ENCODE results near the gene HHEX. TPM values are rescaled to one million over a fixed set of nuclear protein-coding genes. Genes with fewer than 3 reads are reported as not detected.
A peak's percentile ranks its signal among the peaks of the same experiment; 100 is the strongest.
"Not testable (repeated sequence)": the region's sequence is repeated elsewhere in the genome, so short reads cannot be mapped to it uniquely, and the experiment has no call there.

HHEX gene
- 91.5 and 97.7 TPM in 2 replicates for total RNA-seq (2022)
- percentile 98 among the genes with signal in this experiment for Bru-seq, nascent RNA
- BruChase-seq, experiment 1, labeled RNA remaining after a 6-hour chase: percentile 85 among the genes with signal in this experiment
- percentile 97 among the genes with signal in this experiment for BruChase-seq, experiment 2, labeled RNA remaining after a 2-hour chase
- long read RNA-seq, transcript HHEX-203 (3 exons, 808 nt): minor isoform, 7 of 124 reads
- long read RNA-seq, transcript HHEX-201 (4 exons, 1,727 nt): major isoform, 107 of 124 reads
- long read RNA-seq, partial matches to known transcripts: 3 of 124 reads
- long read RNA-seq, other reads (novel, unspliced or antisense): 7 of 124 reads

DNA sequence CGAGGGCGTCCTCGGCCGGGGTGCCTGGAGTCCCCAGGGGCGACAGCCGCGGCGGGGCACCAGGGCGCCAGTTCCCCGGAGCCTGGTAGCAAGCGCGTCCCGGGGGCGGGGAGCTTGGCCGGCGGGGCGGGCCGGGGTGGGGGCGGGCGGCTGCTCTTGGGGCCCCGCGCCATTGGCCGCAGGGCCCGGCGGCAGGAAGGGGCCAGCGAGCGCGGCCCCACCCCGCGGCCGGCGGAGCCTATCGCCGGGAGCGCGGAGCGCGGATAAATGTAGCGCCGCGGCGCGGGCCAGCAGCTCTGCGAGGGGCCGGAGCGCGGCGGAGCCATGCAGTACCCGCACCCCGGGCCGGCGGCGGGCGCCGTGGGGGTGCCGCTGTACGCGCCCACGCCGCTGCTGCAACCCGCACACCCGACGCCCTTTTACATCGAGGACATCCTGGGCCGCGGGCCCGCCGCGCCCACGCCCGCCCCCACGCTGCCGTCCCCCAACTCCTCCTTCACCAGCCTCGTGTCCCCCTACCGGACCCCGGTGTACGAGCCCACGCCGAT, at the start of gene HHEX:
Gene HHEX, plus strand, starts transcription at position 293 of the 548 bp plus-strand sequence. Its CDS starts 32 bp downstream, at position 325.
- H3K9me3 Mint-ChIP-seq (ENCODE audit: low read depth, unreplicated experiment): no peaks in the 10 kb centered on the region
- BruUV-seq (replicated peaks): no TSS peak
- peak within 1 kb of the TSS; percentile 98 for H3K4me3 Mint-ChIP-seq (ENCODE audit: low read depth, unreplicated experiment)
- CTCF ChIA-PET: interaction anchor here (0.6 to 0.7 kb wide), 2 partner anchors 38 to 446 kb away, joined by 3 to 4 read pairs; no protein-coding TSS in a partner anchor
- no peak for TF ChIP-seq CTCF (IDR thresholded peaks at IDR 0.05; ENCODE audit: unreplicated experiment)
- peak within 1 kb of the TSS; percentile 96 for H3K27ac Mint-ChIP-seq (ENCODE audit: unreplicated experiment)
- peaks cover 7% of the 10 kb centered on the region for H3K4me1 Mint-ChIP-seq (ENCODE audit: low read depth, unreplicated experiment)
- intact Hi-C loops (cut with micrococcal nuclease; ENCODE audit: unreplicated experiment): loop anchor here (5.0 kb wide), 1 partner anchor 92 kb away; no protein-coding TSS in a partner anchor
- no peaks in the 10 kb centered on the region for H3K27me3 Mint-ChIP-seq (ENCODE audit: unreplicated experiment)
- peak; percentile 76 for DNase-seq
- peaks cover 61% of the 10 kb centered on the region for H3K36me3 Mint-ChIP-seq (ENCODE audit: insufficient read depth, unreplicated experiment)

DNA sequence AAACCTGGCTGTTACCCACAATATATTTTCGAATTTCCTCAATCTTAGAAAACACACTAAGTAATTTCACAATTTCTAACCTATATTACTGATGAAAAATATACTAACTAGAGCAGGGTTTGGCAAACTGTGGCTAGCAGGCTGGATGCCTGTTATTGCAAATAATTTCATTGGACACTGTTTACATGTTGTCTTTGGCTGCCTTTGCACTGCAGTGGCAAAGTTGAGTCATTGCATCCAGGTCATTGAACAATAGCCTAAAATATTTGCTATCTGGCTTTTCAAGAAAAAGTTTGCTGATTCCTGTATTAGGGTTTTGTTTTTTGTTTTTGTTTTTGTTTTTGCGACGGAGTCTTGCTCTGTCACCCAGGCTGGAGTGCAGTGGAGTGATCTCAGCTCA, 49.6 kb upstream of the HHEX start:
- TF ChIP-seq CTCF (IDR thresholded peaks at IDR 0.05; ENCODE audit: unreplicated experiment): no peak
- Mint-ChIP-seq H3K4me3 (ENCODE audit: low read depth, unreplicated experiment) (no peak overlapping the region), H3K36me3 (ENCODE audit: insufficient read depth, unreplicated experiment) (peaks cover 4% of the 10 kb centered on the region), H3K27me3 (ENCODE audit: unreplicated experiment) (no peaks in the 10 kb centered on the region), H3K9me3 (ENCODE audit: low read depth, unreplicated experiment) (no peaks in the 10 kb centered on the region), H3K27ac (ENCODE audit: unreplicated experiment) (no peak overlapping the region), H3K4me1 (ENCODE audit: low read depth, unreplicated experiment) (peaks cover 10% of the 10 kb centered on the region)
- no TSS peak for BruUV-seq (replicated peaks)
- intact Hi-C loops (cut with micrococcal nuclease; ENCODE audit: unreplicated experiment): no loop called here
- CTCF ChIA-PET: no interaction called here
- no peak for DNase-seq

GRCh38 chr10:92641492-92641891, 48.3 kb upstream of the HHEX start:
- Mint-ChIP-seq H3K9me3 (ENCODE audit: low read depth, unreplicated experiment) (no peaks in the 10 kb centered on the region), H3K27ac (ENCODE audit: unreplicated experiment) (no peak overlapping the region), H3K27me3 (ENCODE audit: unreplicated experiment) (no peaks in the 10 kb centered on the region), H3K36me3 (ENCODE audit: insufficient read depth, unreplicated experiment) (peaks cover 4% of the 10 kb centered on the region), H3K4me3 (ENCODE audit: low read depth, unreplicated experiment) (no peak overlapping the region), H3K4me1 (ENCODE audit: low read depth, unreplicated experiment) (peaks cover 10% of the 10 kb centered on the region)
- BruUV-seq (replicated peaks): no TSS peak
- CTCF ChIA-PET: no interaction called here
- intact Hi-C loops (cut with micrococcal nuclease; ENCODE audit: unreplicated experiment): no loop called here
- DNase-seq: no peak
- no peak for TF ChIP-seq CTCF (IDR thresholded peaks at IDR 0.05; ENCODE audit: unreplicated experiment)

DNA sequence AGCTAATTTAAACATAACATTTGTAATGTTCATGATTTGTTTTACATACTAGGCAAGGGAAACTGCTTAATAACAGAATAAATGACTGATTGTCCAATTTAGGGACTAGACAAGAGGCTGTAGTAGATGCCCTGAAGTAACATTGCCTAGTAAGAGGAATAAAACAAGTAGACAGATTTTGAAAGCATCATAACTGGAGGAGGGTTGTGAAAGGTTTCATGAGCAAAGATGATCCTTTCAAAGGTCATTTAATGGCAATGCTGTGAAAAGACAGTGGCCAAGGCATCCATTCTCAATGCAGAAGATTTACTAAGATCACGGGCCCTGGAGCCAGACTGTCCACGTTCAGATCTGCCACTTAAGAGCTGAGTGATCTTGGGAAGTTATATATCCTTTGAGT, 44.8 kb upstream of the HHEX start:
- intact Hi-C loops (cut with micrococcal nuclease; ENCODE audit: unreplicated experiment): no loop called here
- Mint-ChIP-seq H3K36me3 (ENCODE audit: insufficient read depth, unreplicated experiment) (peaks cover 13% of the 10 kb centered on the region), H3K27ac (ENCODE audit: unreplicated experiment) (no peak overlapping the region), H3K27me3 (ENCODE audit: unreplicated experiment) (no peaks in the 10 kb centered on the region), H3K4me3 (ENCODE audit: low read depth, unreplicated experiment) (no peak overlapping the region), H3K9me3 (ENCODE audit: low read depth, unreplicated experiment) (no peaks in the 10 kb centered on the region), H3K4me1 (ENCODE audit: low read depth, unreplicated experiment) (peaks cover 10% of the 10 kb centered on the region)
- DNase-seq: no peak
- no peak for TF ChIP-seq CTCF (IDR thresholded peaks at IDR 0.05; ENCODE audit: unreplicated experiment)
- BruUV-seq (replicated peaks): no TSS peak
- CTCF ChIA-PET: no interaction called here

DNA sequence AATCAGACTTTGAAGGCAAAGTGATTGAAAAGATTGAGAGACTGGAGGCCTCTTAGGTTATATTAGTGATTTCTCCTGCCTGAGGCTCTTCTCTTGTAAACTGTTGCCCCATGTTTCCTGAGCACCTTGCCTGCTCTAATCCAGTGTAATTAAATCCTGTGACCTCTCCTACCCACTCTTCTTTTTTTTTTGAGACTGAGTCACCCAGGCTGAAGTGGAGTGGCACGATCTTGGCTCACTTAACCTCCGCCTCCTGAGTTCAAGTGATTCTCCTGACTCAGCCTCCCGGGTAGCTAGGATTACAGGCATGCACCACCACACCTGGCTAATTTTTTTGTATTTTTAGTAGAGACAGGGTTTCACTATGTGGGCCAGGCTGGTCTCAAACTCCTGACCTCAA, 38.9 kb upstream of the HHEX start:
- H3K27ac Mint-ChIP-seq (ENCODE audit: unreplicated experiment); H3K27me3 Mint-ChIP-seq (ENCODE audit: unreplicated experiment); BruUV-seq (replicated peaks); H3K9me3 Mint-ChIP-seq (ENCODE audit: low read depth, unreplicated experiment); intact Hi-C loops (cut with micrococcal nuclease; ENCODE audit: unreplicated experiment); CTCF ChIA-PET; H3K4me1 Mint-ChIP-seq (ENCODE audit: low read depth, unreplicated experiment); DNase-seq; H3K4me3 Mint-ChIP-seq (ENCODE audit: low read depth, unreplicated experiment): not testable (repeated sequence)
- H3K36me3 Mint-ChIP-seq (ENCODE audit: insufficient read depth, unreplicated experiment): peaks cover 21% of the 10 kb centered on the region

Data from Calu3 (cell line).